GM18508 (cell line): ENCODE measurements around the gene RBM8A.

Experiments used
- ATAC-seq: cut with Tn5 transposase; IDR thresholded peaks from one replicate; pipeline ENCODE4 v1.9.1; 2021; ENCODE audit warnings: moderate number of reproducible peaks; ENCODE audit not compliant: insufficient read depth, unreplicated experiment

RBM8A gene

GRCh38 chr1:145918144-145918991, 8.9 kb downstream of the RBM8A start, which contains the start of gene PEX11B:
Gene PEX11B, minus strand, starts transcription at chr1:145918717. Its CDS starts 29 bp downstream, at chr1:145918688.
- ATAC-seq = no peak

- ATAC-seq = no peak
Observed at GRCh38 chr1:145917595-145917994, 9.7 kb downstream of the RBM8A start.

- no peak for ATAC-seq
Observed at GRCh38 chr1:145916745-145917144, 10.5 kb downstream of the RBM8A start.

GRCh38 chr1:145912128-145912641, 15.1 kb downstream of the RBM8A start:
- no peak for ATAC-seq

GRCh38 chr1:145908653-145909052, 18.6 kb downstream of the RBM8A start:
- ATAC-seq = no peak

GRCh38 chr1:145906954-145907753, 20.1 kb downstream of the RBM8A start:
- no peak for ATAC-seq

GRCh38 chr1:145901312-145902021, 25.8 kb downstream of the RBM8A start:
- ATAC-seq = no peak

GRCh38 chr1:145898756-145899155, 28.5 kb downstream of the RBM8A start:
- ATAC-seq = no peak

GRCh38 chr1:145897969-145898368, 29.3 kb downstream of the RBM8A start:
- ATAC-seq = no peak

- no peak for ATAC-seq
Observed at GRCh38 chr1:145895471-145895870, 31.8 kb downstream of the RBM8A start.

GRCh38 chr1:145893306-145894055, 33.8 kb downstream of the RBM8A start:
- ATAC-seq = no peak

GRCh38 chr1:145892486-145893087, 34.7 kb downstream of the RBM8A start:
- no peak for ATAC-seq

GRCh38 chr1:145891587-145892485, 35.4 kb downstream of the RBM8A start:
- ATAC-seq = no peak

- ATAC-seq = no peak
Observed at GRCh38 chr1:145891143-145891542, 36.1 kb downstream of the RBM8A start.

- ATAC-seq = no peak
Observed at GRCh38 chr1:145889722-145890121, 37.6 kb downstream of the RBM8A start.

- ATAC-seq = no peak
Observed at GRCh38 chr1:145887631-145888030, 39.7 kb downstream of the RBM8A start.

GRCh38 chr1:145886816-145887215, 40.5 kb downstream of the RBM8A start:
- ATAC-seq = no peak

- ATAC-seq = no peak
Observed at GRCh38 chr1:145886390-145886789, 40.9 kb downstream of the RBM8A start.
